PC-3 (cell line): ENCODE results near the gene SPARCL1.

ENCODE experiments used
- CTCF ChIP-seq: fragments of 300-600 bp; sonication (generic); conservative IDR thresholded peaks from 2 replicates; pipeline ENCODE4 v1.5.1; 2017; ENCODE audit warnings: antibody characterized with exemption, low read depth, mild to moderate bottlenecking, low read length
- EZH2phosphoT487 ChIP-seq: fragments of 300-600 bp; sonication (generic); IDR thresholded peaks from 2 replicates; pipeline ENCODE4 v1.6.1; 2018; ENCODE audit warnings: mild to moderate bottlenecking, antibody characterized with exemption, low read length, borderline replicate concordance

GRCh38 chr4:87575983-87576382 is 46.8 kb upstream of the SPARCL1 start:
- TF ChIP-seq CTCF (no peak), EZH2phosphoT487 (no peak)
